MM.1S (cell line): Measurements from ENCODE around the gene KIAA1328.

Experiments used
- DNase-seq: peaks from one replicate; pipeline ENCODE4 v3.0.0-alpha.2; 2015
- H2AFZ ChIP-seq: fragments of 300-600 bp; sonication (generic); 2 replicates; pipeline ENCODE4 v1.6.0; 2016; ENCODE audit warnings: antibody characterized with exemption, low read length
- H3F3A ChIP-seq: fragments of 300-600 bp; sonication (generic); 2 replicates; pipeline ENCODE4 v1.6.1; 2016; ENCODE audit warnings: mild to moderate bottlenecking, antibody characterized with exemption, low read length, moderate library complexity, mixed read lengths; ENCODE audit not compliant: insufficient read depth
- H3K27ac ChIP-seq: fragments of 300-600 bp; sonication (generic); 2 replicates; pipeline ENCODE4 v1.5.1; 2016; ENCODE audit warnings: mild to moderate bottlenecking, low read length
- H3K27me3 ChIP-seq: fragments of 300-600 bp; sonication (generic); replicated peaks from 2 replicates; pipeline ENCODE4 v1.6.0; 2016; ENCODE audit warnings: low read length; ENCODE audit not compliant: insufficient read depth
- H3K36me3 ChIP-seq: fragments of 300-600 bp; sonication (generic); replicated peaks from 2 replicates; pipeline ENCODE4 v1.6.1; 2016; ENCODE audit warnings: mild to moderate bottlenecking, low read length, mixed read lengths; ENCODE audit not compliant: insufficient read depth
- H3K4me1 ChIP-seq: fragments of 300-600 bp; sonication (generic); 2 replicates; pipeline ENCODE4 v1.6.1; 2016; ENCODE audit warnings: low read length, mixed read lengths
- H3K4me2 ChIP-seq: fragments of 300-600 bp; sonication (generic); 2 replicates; pipeline ENCODE4 v1.6.0; 2016; ENCODE audit warnings: low read depth, low read length
- H3K4me3 ChIP-seq: fragments of 300-600 bp; sonication (generic); 2 replicates; pipeline ENCODE4 v1.5.1; 2016; ENCODE audit warnings: low read length, mixed read lengths
- H3K79me2 ChIP-seq: fragments of 300-600 bp; sonication (generic); 2 replicates; pipeline ENCODE4 v1.6.1; 2016; ENCODE audit warnings: mixed run types, low read length, mixed read lengths
- H3K9ac ChIP-seq: fragments of 300-600 bp; sonication (generic); 2 replicates; pipeline ENCODE4 v1.6.1; 2016; ENCODE audit warnings: low read length, mixed read lengths
- H3K9me2 ChIP-seq: fragments of 300-600 bp; sonication (generic); replicated peaks from 2 replicates; pipeline ENCODE4 v1.6.1; 2016; ENCODE audit warnings: mild to moderate bottlenecking, low read length, mixed read lengths; ENCODE audit not compliant: insufficient read depth
- H3K9me3 ChIP-seq: fragments of 300-600 bp; sonication (generic); replicated peaks from 2 replicates; pipeline ENCODE4 v1.6.1; 2016; ENCODE audit warnings: mild to moderate bottlenecking, low read length, mixed read lengths; ENCODE audit not compliant: insufficient read depth
- H4K20me1 ChIP-seq: fragments of 300-600 bp; sonication (generic); 2 replicates; pipeline ENCODE4 v1.6.1; 2016; ENCODE audit warnings: mild to moderate bottlenecking, low read length, moderate library complexity, mixed read lengths; ENCODE audit not compliant: insufficient read depth
- EZH2 ChIP-seq: fragments of 300-600 bp; sonication (generic); optimal IDR thresholded peaks from 2 replicates; pipeline ENCODE3; 2017; ENCODE audit warnings: low read depth, mild to moderate bottlenecking, antibody characterized with exemption, low read length, mixed read lengths
- EZH2phosphoT487 ChIP-seq: fragments of 300-600 bp; sonication (generic); IDR thresholded peaks from 2 replicates; pipeline ENCODE4 v1.6.1; 2018; ENCODE audit warnings: antibody characterized with exemption, low read length
- TF ChIP-seq, protein P1 (sequence below): fragments of 300-600 bp; sonication (generic); IDR thresholded peaks from 2 replicates; pipeline ENCODE4 v1.5.1; 2016; ENCODE audit warnings: antibody characterized with exemption, low read length, mixed read lengths

KIAA1328 gene

DNA sequence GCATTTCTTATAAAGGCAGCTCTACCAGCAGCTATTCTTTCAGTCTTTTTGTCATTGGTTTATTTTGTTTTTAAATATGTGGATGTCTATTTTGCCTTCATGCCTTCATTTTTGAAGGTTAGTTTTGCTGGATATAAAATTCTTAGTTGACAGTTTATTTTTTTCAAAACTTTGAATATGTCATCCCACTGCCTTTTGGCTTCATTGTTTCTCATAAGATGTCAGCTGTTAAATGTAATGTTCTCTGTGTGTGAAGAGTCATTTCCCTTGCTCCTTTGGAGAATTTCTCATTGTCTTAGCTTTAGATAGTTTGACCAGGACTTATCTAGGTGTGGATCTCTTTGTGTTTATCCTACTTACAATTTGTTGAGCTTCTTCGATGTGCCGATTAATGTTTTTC, 213.5 kb downstream of the KIAA1328 start:
- no peaks in the 10 kb centered on the region for H3K9me2 ChIP-seq
- TF ChIP-seq EZH2phosphoT487 (no peak), EZH2 (no peak)
- TF ChIP-seq, protein P1, sequence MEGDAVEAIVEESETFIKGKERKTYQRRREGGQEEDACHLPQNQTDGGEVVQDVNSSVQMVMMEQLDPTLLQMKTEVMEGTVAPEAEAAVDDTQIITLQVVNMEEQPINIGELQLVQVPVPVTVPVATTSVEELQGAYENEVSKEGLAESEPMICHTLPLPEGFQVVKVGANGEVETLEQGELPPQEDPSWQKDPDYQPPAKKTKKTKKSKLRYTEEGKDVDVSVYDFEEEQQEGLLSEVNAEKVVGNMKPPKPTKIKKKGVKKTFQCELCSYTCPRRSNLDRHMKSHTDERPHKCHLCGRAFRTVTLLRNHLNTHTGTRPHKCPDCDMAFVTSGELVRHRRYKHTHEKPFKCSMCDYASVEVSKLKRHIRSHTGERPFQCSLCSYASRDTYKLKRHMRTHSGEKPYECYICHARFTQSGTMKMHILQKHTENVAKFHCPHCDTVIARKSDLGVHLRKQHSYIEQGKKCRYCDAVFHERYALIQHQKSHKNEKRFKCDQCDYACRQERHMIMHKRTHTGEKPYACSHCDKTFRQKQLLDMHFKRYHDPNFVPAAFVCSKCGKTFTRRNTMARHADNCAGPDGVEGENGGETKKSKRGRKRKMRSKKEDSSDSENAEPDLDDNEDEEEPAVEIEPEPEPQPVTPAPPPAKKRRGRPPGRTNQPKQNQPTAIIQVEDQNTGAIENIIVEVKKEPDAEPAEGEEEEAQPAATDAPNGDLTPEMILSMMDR = no peak

DNA sequence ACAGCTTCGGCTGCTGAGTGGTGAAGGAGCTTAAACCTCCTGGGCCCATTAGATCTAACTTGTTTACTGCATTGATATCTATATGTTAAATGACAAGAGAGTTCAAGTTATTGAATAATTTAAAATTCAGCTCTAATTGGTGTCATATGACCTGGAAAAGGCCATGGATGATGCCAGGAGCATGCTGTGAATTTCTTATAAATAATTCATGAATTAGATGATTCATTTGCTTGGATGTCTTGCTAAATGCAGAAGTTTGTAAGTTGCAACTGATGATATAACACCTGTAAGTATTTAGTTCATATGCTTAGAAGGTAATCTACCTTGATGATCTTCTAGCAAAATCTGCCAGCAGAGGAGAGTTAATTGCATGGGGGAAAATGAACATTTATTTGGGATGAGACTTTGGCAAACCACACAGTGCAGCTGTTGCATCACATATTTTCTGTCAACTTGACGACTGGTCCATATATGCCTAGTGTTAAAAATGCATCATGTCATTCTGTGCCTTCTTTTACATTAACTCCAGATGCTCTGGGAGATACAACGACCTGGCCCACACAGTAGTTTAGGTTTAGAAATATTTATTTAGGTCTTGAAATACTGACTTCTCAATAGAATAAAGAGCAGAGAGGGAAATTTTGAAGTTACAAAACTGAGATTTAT, 226.3 kb downstream of the KIAA1328 start:
- Histone ChIP-seq H3K9me3 (no peaks in the 10 kb centered on the region), H4K20me1 (no peaks in the 10 kb centered on the region), H3K4me3 (no peak overlapping the region), H3F3A (no peaks in the 10 kb centered on the region), H3K9me2 (no peaks in the 10 kb centered on the region), H3K4me1 (no peaks in the 10 kb centered on the region), H3K4me2 (no peak overlapping the region), H3K9ac (no peak overlapping the region), H2AFZ (no peak overlapping the region), H3K79me2 (no peaks in the 10 kb centered on the region), H3K27me3 (no peaks in the 10 kb centered on the region), H3K36me3 (no peaks in the 10 kb centered on the region), H3K27ac (no peak overlapping the region)
- no peak for DNase-seq
- TF ChIP-seq, protein P1 = no peak
- no peak for TF ChIP-seq EZH2
- no peak for TF ChIP-seq EZH2phosphoT487

More for the DNA sequence above, 213.5 kb downstream of the KIAA1328 start:
- H3K4me2 ChIP-seq = no peak overlapping the region
- DNase-seq = no peak
- H3F3A ChIP-seq = no peaks in the 10 kb centered on the region
- H3K9me3 ChIP-seq = no peaks in the 10 kb centered on the region
- no peaks in the 10 kb centered on the region for H3K36me3 ChIP-seq
- no peak overlapping the region for H3K27ac ChIP-seq
- H3K4me3 ChIP-seq = no peak overlapping the region
- no peaks in the 10 kb centered on the region for H3K4me1 ChIP-seq
- H3K27me3 ChIP-seq = no peaks in the 10 kb centered on the region
- no peaks in the 10 kb centered on the region for H4K20me1 ChIP-seq
- H3K9ac ChIP-seq = no peak overlapping the region
- no peaks in the 10 kb centered on the region for H3K79me2 ChIP-seq
- H2AFZ ChIP-seq = no peak overlapping the region

DNA sequence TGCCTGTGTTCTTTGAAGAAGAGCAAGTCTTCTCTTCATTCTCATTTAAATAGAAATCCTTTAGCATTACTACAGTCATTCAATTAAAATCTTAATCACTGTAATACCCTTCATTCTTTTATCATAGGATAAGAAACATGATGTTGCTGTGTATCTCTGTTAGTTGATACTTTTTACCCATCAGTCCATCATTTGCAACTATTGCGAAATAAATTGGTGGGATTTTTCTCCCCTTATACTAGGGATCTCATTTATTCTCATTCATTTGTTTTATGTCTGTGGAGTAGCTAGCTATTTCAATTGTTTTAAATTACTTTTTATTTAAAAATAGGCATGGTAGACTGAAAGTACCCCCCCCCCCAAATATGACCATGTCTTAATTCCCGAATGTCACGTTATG, 235.3 kb downstream of the KIAA1328 start:
- Histone ChIP-seq H3K4me3 (no peak overlapping the region), H3K4me2 (no peak overlapping the region), H3K9me3 (no peaks in the 10 kb centered on the region), H3K27ac (no peak overlapping the region), H2AFZ (no peak overlapping the region), H3K9ac (no peak overlapping the region), H3K36me3 (no peaks in the 10 kb centered on the region), H3K4me1 (no peaks in the 10 kb centered on the region), H3F3A (no peaks in the 10 kb centered on the region), H3K9me2 (no peaks in the 10 kb centered on the region), H4K20me1 (no peaks in the 10 kb centered on the region), H3K27me3 (no peaks in the 10 kb centered on the region), H3K79me2 (no peaks in the 10 kb centered on the region)
- DNase-seq = no peak
- TF ChIP-seq, protein P1 = no peak
- TF ChIP-seq EZH2 (no peak), EZH2phosphoT487 (no peak)
